IPS-20b (cell line): ENCODE data around the gene SERPINB4.

Experiments
- H3K27ac ChIP-seq: one replicate; pipeline ENCODE4 v1.5.1; 2013; ENCODE audit warnings: low read length
- H3K27me3 ChIP-seq: 2 replicates; pipeline ENCODE4 v1.6.1; 2013; ENCODE audit warnings: mild to moderate bottlenecking, low read length, inconsistent platforms; ENCODE audit not compliant: insufficient read depth
- H3K36me3 ChIP-seq: 2 replicates; pipeline ENCODE4 v1.6.1; 2013; ENCODE audit warnings: low read depth, mild to moderate bottlenecking, inconsistent platforms, low read length, moderate library complexity; ENCODE audit not compliant: insufficient read depth
- H3K4me1 ChIP-seq: 2 replicates; pipeline ENCODE4 v1.6.1; 2013; ENCODE audit warnings: mild to moderate bottlenecking, control low read depth, inconsistent platforms, low read length, moderate library complexity; ENCODE audit not compliant: insufficient read depth
- H3K4me3 ChIP-seq: 2 replicates; pipeline ENCODE4 v1.5.1; 2013; ENCODE audit warnings: mild to moderate bottlenecking, low read length, inconsistent platforms
- H3K9ac ChIP-seq: 2 replicates; pipeline ENCODE4 v1.6.1; 2013; ENCODE audit warnings: low read depth, mild to moderate bottlenecking, inconsistent platforms, low read length, moderate library complexity
- H3K9me3 ChIP-seq: 2 replicates; pipeline ENCODE4 v1.6.1; 2013; ENCODE audit warnings: mild to moderate bottlenecking, low read depth, low read length, inconsistent platforms; ENCODE audit not compliant: insufficient read depth

SERPINB4 gene

DNA sequence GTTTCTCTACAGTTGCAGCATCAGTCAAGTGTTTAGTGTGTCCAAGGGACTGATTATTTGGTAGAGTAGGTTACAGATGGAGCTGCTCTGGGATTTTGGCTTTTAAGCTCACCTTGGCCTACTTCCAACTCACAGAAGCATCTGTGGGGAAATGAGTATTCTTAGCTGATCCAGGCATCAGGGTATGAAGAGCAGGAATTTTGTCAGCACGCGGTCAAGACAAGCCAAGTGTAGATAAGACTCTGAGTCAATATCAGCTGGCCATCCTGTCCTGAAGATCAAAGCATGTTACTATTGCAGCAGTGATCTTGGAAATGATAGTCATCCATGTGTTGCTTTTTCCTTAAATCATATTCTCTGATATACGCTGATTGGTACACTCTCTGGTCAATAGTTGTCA is 24.4 kb downstream of the SERPINB4 start:
- Histone ChIP-seq H3K27me3 (no peaks in the 10 kb centered on the region), H3K27ac (no peak overlapping the region), H3K9ac (no peak overlapping the region), H3K9me3 (peaks cover 11% of the 10 kb centered on the region; the same call in 1 of the 2 replicates), H3K4me3 (no peak overlapping the region), H3K36me3 (no peaks in the 10 kb centered on the region), H3K4me1 (peaks cover 10% of the 10 kb centered on the region)

DNA sequence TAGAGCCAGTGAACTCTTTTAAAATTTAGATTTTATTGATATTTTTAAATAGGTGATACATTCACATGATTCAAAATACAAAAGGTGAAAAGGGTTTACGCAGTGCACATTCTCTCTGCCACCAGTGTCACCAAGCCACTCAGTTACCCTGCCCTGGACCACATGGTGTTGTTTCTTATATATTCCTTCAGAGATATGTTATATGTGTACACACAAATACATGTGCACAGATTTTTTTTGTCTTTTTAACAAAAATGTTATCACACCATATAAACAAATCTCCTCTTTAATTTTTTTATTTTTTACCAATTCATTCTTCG is 26.2 kb downstream of the SERPINB4 start:
- Histone ChIP-seq H3K36me3 (no peaks in the 10 kb centered on the region), H3K4me1 (peaks cover 10% of the 10 kb centered on the region), H3K9me3 (no peaks in the 10 kb centered on the region), H3K27ac (no peak overlapping the region), H3K4me3 (no peak overlapping the region), H3K9ac (no peak overlapping the region), H3K27me3 (no peaks in the 10 kb centered on the region)

DNA sequence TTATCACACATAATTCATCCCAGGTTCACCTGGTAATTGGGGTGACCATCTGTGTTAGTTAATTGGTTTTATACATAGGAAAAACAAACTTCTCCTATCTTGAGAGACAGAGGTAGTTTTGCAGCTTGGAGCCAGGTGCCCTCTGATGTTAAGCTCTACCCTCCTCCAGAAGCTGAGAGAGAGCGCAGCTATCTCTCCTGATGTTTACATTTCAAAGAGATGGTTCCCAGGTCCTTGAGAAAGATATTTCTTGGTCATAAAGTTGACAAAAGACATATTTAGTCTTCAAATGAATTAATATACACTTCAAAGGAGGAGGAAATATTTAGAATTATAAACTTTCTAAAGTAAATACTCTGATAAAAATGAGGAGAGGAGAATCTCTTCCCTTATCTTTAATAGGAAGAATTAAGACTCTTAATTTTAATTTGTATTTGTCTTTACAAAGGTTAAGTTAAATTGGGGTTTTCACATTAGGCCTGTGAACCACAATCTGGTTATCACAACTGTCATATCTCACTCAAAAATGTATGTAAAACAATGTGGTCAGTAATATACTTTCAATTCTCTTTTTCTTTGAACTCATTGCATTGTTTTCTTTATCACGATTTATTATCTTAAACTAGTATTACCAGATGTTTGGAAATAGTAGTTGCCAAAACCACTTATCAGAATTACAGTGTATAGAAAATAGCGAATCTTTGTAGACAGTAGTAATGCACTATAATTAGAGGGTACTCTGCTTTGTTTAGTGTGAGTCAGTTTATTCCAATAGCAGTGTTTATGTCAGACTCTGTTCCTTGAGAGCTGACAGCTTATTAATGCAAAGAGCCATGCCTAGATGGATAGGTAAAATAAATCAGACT is 26.8 kb downstream of the SERPINB4 start:
- H3K36me3 ChIP-seq = no peaks in the 10 kb centered on the region
- no peaks in the 10 kb centered on the region for H3K9me3 ChIP-seq
- no peaks in the 10 kb centered on the region for H3K27me3 ChIP-seq
- no peak overlapping the region for H3K4me3 ChIP-seq
- H3K4me1 ChIP-seq = peaks cover 10% of the 10 kb centered on the region
- no peak overlapping the region for H3K27ac ChIP-seq
- no peak overlapping the region for H3K9ac ChIP-seq

DNA sequence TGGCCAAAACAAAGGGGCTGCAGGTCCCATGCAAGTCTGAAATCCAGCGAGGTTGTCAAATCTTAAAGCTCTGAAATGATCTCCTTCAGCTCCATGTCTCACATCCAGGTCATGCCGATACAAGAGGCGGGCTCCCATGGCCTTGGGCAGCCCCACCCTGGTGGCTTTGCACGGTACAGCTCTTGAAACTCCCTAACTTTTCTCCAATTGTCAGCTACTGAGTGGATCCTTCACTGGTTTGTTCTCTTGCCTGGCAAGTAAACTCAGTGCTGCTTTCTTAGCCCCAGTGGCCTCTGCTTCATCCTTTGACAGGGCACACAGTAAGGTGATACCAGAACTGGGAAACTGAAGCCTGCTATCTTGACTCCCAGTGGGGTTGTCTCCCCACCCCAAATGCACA is 30.6 kb downstream of the SERPINB4 start:
- Histone ChIP-seq H3K36me3 (no peaks in the 10 kb centered on the region), H3K27me3 (no peaks in the 10 kb centered on the region), H3K9ac (no peak overlapping the region), H3K4me3 (no peak overlapping the region), H3K4me1 (peaks cover 10% of the 10 kb centered on the region), H3K27ac (no peak overlapping the region), H3K9me3 (no peaks in the 10 kb centered on the region)

DNA sequence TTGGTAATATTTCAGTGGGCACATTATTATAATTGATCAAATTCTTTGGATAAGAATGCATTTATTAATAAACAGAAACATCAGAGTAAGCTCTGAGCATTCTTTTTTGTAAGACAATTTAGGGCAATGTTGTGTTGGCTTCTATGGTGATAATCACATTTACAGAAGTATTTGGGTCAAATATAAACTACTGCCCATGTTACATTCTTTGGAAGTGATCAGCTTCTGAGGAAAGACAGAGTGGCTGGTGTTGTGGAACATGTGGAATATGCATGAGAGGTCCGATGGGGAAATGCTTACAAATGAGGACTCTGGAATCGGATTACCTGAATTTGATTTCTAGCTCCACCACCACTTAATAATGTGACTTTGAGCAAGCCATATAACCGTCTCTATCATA is 37.5 kb downstream of the SERPINB4 start:
- H3K4me1 ChIP-seq = no peaks in the 10 kb centered on the region; the same call in 1 of the 2 replicates
- no peak overlapping the region for H3K27ac ChIP-seq
- H3K27me3 ChIP-seq = no peaks in the 10 kb centered on the region
- H3K36me3 ChIP-seq = no peaks in the 10 kb centered on the region
- no peak overlapping the region for H3K9ac ChIP-seq
- no peaks in the 10 kb centered on the region for H3K9me3 ChIP-seq
- H3K4me3 ChIP-seq = no peak overlapping the region

DNA sequence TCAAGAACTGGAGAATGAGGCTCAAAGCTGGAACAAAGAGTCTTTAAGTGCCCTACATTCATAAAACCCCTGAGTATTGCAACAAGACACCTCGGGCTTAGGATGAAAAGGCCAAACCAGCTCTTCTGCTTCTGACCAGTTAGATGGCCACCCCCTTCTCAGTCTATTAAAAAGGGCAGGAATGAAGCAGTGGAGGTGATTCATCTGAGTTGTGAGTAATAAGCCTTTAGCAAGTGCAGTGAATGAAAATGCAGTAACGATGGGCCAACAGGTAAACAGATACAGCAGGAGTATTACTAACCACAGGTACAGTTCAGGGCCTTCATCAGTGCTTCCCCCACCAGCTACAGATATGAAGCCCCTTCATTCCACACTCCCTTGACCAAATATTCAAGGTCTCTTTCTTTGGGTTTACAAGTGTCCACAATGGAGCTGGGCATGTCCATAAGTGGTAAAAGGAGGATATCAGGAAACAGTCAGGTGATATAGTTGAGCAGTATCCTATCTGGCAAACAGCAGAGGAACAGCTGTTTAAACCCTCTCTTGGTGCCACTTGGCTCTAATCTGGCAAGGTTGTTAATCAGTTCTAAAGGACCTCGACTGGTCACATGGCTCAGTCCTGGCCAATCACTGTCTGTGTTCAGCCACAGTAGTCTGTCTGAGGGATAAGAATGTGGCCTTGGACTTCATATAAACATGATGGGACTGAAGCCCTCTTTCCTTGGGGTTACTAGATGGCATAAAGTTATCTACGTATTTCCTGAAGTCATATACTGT is 39.1 kb downstream of the SERPINB4 start:
- no peaks in the 10 kb centered on the region for H3K9me3 ChIP-seq
- H3K4me3 ChIP-seq = no peak overlapping the region
- H3K4me1 ChIP-seq = no peaks in the 10 kb centered on the region; the same call in 1 of the 2 replicates
- H3K27me3 ChIP-seq = no peaks in the 10 kb centered on the region
- H3K27ac ChIP-seq = no peak overlapping the region
- no peaks in the 10 kb centered on the region for H3K36me3 ChIP-seq
- no peak overlapping the region for H3K9ac ChIP-seq

DNA sequence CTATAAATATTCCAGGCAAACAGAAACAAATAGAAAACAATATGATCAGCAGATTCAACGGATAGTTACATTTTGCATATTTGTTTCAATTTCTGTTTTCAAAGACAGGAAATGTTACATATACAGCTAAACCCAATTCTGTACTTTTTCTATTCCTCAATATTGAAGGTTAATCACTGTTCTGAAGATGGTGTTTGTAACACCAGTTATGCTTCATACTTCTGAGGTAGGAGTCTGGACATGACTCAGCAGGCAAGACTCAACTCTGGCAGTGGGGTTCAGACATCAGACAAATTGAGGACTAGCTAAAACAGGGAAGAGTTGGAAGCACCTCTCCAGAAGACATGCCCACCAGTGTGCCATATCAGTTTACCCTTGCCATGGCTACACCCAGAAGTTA is 40.3 kb downstream of the SERPINB4 start:
- no peaks in the 10 kb centered on the region for H3K9me3 ChIP-seq
- H3K4me3 ChIP-seq = no peak overlapping the region
- no peak overlapping the region for H3K27ac ChIP-seq
- H3K4me1 ChIP-seq = no peaks in the 10 kb centered on the region; the same call in 1 of the 2 replicates
- no peaks in the 10 kb centered on the region for H3K36me3 ChIP-seq
- no peak overlapping the region for H3K9ac ChIP-seq
- no peaks in the 10 kb centered on the region for H3K27me3 ChIP-seq

DNA sequence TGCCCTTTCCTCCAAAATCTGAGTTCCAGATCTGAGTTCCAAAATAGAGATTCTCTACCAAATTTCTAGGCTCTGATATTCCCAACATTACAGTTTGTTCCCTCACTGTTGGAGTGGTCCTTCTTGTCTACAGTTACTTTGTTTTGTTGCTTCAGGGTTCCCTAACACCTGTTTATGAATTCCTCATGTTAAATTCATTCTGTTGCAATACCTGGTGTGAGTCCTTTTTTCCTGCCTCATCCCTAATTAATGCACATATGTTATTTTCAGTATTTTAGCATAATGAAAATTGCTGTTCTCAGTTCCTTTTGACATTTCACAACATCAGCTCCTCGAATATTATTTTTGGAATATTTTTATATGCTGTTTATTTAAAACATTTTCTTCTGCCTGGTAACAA is 40.7 kb downstream of the SERPINB4 start:
- H3K27ac ChIP-seq = no peak overlapping the region
- H3K36me3 ChIP-seq = no peaks in the 10 kb centered on the region
- H3K9ac ChIP-seq = no peak overlapping the region
- no peak overlapping the region for H3K4me3 ChIP-seq
- no peaks in the 10 kb centered on the region; the same call in 1 of the 2 replicates for H3K4me1 ChIP-seq
- no peaks in the 10 kb centered on the region for H3K27me3 ChIP-seq
- H3K9me3 ChIP-seq = no peaks in the 10 kb centered on the region

DNA sequence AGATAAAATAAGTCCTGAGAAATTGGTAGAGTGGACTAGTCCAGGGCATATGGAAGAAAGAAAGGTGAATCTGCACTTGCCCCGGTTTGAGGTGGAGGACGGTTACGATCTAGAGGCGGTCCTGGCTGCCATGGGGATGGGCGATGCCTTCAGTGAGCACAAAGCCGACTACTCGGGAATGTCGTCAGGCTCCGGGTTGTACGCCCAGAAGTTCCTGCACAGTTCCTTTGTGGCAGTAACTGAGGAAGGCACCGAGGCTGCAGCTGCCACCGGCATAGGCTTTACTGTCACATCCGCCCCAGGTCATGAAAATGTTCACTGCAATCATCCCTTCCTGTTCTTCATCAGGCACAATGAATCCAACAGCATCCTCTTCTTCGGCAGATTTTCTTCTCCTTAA is 47.1 kb downstream of the SERPINB4 start:
- Histone ChIP-seq H3K27ac (no peak overlapping the region), H3K4me3 (no peak overlapping the region), H3K36me3 (no peaks in the 10 kb centered on the region), H3K9me3 (no peaks in the 10 kb centered on the region), H3K27me3 (no peaks in the 10 kb centered on the region), H3K9ac (no peak overlapping the region), H3K4me1 (no peaks in the 10 kb centered on the region)

DNA sequence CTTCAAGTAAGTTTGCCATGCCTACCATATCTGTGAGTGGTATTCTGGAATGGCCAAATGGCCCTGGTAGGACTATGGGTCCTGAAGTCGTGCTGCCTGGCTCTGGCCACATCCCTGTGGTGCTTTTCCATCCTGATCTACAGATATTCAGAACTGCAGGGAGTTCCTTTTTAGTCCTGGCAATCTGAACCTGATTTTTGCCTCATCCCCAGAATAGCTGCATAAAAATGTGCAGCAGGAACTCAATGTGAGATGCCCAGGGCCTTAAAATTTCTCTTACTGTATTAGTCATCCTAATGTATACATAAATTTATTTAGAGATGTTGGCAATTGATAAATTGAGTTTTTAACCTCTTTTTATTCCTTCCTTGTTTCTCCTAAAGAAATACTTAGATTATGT is 51.6 kb downstream of the SERPINB4 start:
- Histone ChIP-seq H3K36me3 (no peaks in the 10 kb centered on the region), H3K4me3 (no peak overlapping the region), H3K4me1 (no peaks in the 10 kb centered on the region), H3K27ac (no peak overlapping the region), H3K9ac (no peak overlapping the region), H3K9me3 (no peaks in the 10 kb centered on the region), H3K27me3 (no peaks in the 10 kb centered on the region)

DNA sequence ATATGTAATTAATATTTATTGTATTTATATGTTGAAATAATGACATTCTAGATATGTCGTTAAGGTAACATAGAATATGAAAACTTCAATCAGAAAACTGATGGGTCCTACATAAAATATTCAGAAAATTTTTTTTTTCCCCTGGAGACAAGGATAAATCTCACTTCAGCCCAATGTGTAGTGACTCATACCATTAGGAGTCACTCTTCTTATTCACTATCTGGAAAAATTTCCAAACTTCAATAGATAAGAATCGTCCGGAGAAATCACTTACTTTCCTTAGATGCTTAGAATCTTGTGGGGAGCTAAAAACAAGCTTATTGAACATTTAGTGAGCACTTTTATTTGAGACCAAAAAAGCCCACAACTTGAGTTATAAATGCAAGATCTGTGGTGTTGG is 52.3 kb downstream of the SERPINB4 start:
- no peaks in the 10 kb centered on the region for H3K27me3 ChIP-seq
- no peaks in the 10 kb centered on the region for H3K4me1 ChIP-seq
- no peak overlapping the region for H3K4me3 ChIP-seq
- no peaks in the 10 kb centered on the region for H3K9me3 ChIP-seq
- no peaks in the 10 kb centered on the region for H3K36me3 ChIP-seq
- H3K27ac ChIP-seq = no peak overlapping the region
- H3K9ac ChIP-seq = no peak overlapping the region
